H1 (cell line): ENCODE data around the gene GJE1.

Source experiments
- ASH2L ChIP-seq: fragments of 200-600, 300-600 bp; sonication (generic); IDR thresholded peaks from one replicate; pipeline ENCODE4 v1.7.1; 2017; ENCODE audit warnings: low read length
- MAFK ChIP-seq: IDR thresholded peaks from 2 replicates; pipeline ENCODE4 v1.6.1; 2012; ENCODE audit warnings: low read depth, mild to moderate bottlenecking, improper control_type of control experiment, low read length
- MAX ChIP-seq: IDR thresholded peaks from 2 replicates; pipeline ENCODE4 v1.6.1; 2012; ENCODE audit warnings: inconsistent platforms
- POLR2A ChIP-seq, 2 experiments: IDR thresholded peaks; 1 replicate in 1 of 2; 2 replicates in 1 of 2; pipeline ENCODE4 v1.6.1; 2011; ENCODE audit warnings: low read depth in 2 of 2, low read length in 2 of 2, mild to moderate bottlenecking in 2 of 2; ENCODE audit errors: control extremely low read depth in 1 of 2
- POLR2AphosphoS5 ChIP-seq: IDR thresholded peaks from 2 replicates; pipeline ENCODE4 v1.6.1; 2011; ENCODE audit warnings: low read depth, low read length
- RAD21 ChIP-seq, 2 experiments: IDR thresholded peaks in 1 of 2; conservative IDR thresholded peaks in 1 of 2; 2 replicates each; pipeline ENCODE4 v1.6.1; 2011; ENCODE audit warnings: low read depth in 2 of 2, low read length in 2 of 2, improper control_type of control experiment in 1 of 2, inconsistent platforms in 1 of 2, mild to moderate bottlenecking in 1 of 2, moderate library complexity in 1 of 2
- SIRT6 ChIP-seq: IDR thresholded peaks from one replicate; pipeline ENCODE4 v1.7.1; 2012; ENCODE audit warnings: low read length, inconsistent platforms
- SP1 ChIP-seq: IDR thresholded peaks from 2 replicates; pipeline ENCODE4 v1.6.1; 2011; ENCODE audit warnings: low read depth, low read length
- SRF ChIP-seq: IDR thresholded peaks from 2 replicates; pipeline ENCODE4 v1.6.1; 2011; ENCODE audit warnings: mild to moderate bottlenecking, low read depth, low read length, moderate library complexity
- TAF1 ChIP-seq: IDR thresholded peaks from 2 replicates; pipeline ENCODE4 v1.6.1; 2011; ENCODE audit warnings: mild to moderate bottlenecking, low read depth, low read length
- TCF12 ChIP-seq: IDR thresholded peaks from 2 replicates; pipeline ENCODE4 v1.6.1; 2011; ENCODE audit warnings: low read depth, mild to moderate bottlenecking, low read length
- TF ChIP-seq, protein P1 (sequence below), 3 experiments: IDR thresholded peaks; 1 replicate in 2 of 3; 2 replicates in 1 of 3; pipeline versions ENCODE4 v1.5.1 to v1.6.1; 2011; ENCODE audit warnings: low read length in 3 of 3, mild to moderate bottlenecking in 3 of 3, inconsistent platforms in 2 of 3, low read depth in 1 of 3, moderate library complexity in 1 of 3; ENCODE audit not compliant: insufficient read depth in 1 of 3; ENCODE audit errors: control extremely low read depth in 1 of 3

- TF ChIP-seq SRF (no peak), MAFK (no peak), RAD21 (IDR thresholded peaks at IDR 0.05 in 1 of 2, conservative IDR thresholded peaks at IDR 0.05 in 1 of 2; ENCODE audit: low read depth in 2 of 2, low read length in 2 of 2) (no peak), POLR2A (IDR thresholded peaks at IDR 0.05; ENCODE audit: control extremely low read depth in 1 of 2, low read depth in 2 of 2, low read length in 2 of 2) (no peak), TAF1 (no peak), POLR2AphosphoS5 (no peak), SP1 (no peak), SIRT6 (no peak), TCF12 (no peak), MAX (no peak), ASH2L (no peak)
- TF ChIP-seq, protein P1, sequence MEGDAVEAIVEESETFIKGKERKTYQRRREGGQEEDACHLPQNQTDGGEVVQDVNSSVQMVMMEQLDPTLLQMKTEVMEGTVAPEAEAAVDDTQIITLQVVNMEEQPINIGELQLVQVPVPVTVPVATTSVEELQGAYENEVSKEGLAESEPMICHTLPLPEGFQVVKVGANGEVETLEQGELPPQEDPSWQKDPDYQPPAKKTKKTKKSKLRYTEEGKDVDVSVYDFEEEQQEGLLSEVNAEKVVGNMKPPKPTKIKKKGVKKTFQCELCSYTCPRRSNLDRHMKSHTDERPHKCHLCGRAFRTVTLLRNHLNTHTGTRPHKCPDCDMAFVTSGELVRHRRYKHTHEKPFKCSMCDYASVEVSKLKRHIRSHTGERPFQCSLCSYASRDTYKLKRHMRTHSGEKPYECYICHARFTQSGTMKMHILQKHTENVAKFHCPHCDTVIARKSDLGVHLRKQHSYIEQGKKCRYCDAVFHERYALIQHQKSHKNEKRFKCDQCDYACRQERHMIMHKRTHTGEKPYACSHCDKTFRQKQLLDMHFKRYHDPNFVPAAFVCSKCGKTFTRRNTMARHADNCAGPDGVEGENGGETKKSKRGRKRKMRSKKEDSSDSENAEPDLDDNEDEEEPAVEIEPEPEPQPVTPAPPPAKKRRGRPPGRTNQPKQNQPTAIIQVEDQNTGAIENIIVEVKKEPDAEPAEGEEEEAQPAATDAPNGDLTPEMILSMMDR (IDR thresholded peaks at IDR 0.05; ENCODE audit: control extremely low read depth in 1 of 3, insufficient read depth in 1 of 3, low read depth in 1 of 3, low read length in 3 of 3) = no peak
Observed at GRCh38 chr6:142117366-142117765, 15.4 kb upstream of the GJE1 start.
